OCI-LY3 (cell line): ENCODE results near the gene EVA1B.

Experiments used
- CTCF ChIP-seq: fragments of 200-600, 300-600 bp; sonication (generic); IDR thresholded peaks from 2 replicates; pipeline ENCODE4 v1.5.1; 2014; ENCODE audit warnings: antibody characterized with exemption, low read length, low read depth
- EZH2phosphoT487 ChIP-seq: fragments of 200-600 bp; shearing (Covaris generic); IDR thresholded peaks from 2 replicates; pipeline ENCODE4 v1.6.1; 2018; ENCODE audit warnings: antibody characterized with exemption, mixed run types, low read depth

GRCh38 chr1:36307601-36308330, 15.7 kb downstream of the EVA1B start:
- TF ChIP-seq CTCF, result no peak
- no peak for TF ChIP-seq EZH2phosphoT487
